ENCODE measurements around the gene ANGEL1. TPM values are rescaled to one million over a fixed set of nuclear protein-coding genes. Genes with fewer than 3 reads are reported as not detected.

Gene ANGEL1
- total and polyA plus RNA-seq, 2 donors (not counting 1 experiment from before 2014, with no cell fraction given): 13.1 to 27.3 TPM

GRCh38 chr14:76767681-76768656 is 44.7 kb downstream of the ANGEL1 start:
- peak overlapping the region; percentile 61 for H3K4me3 Mint-ChIP-seq

More at GRCh38 chr14:76767681-76768656, 44.7 kb downstream of the ANGEL1 start:
- H3K36me3 ChIP-seq (replicated peaks in 1 of 2; ENCODE audit: control extremely low read depth in 1 of 2, control insufficient read depth in 1 of 2, extremely low read depth in 1 of 2, insufficient read depth in 2 of 2, low read length in 1 of 2): no peaks in the 10 kb centered on the region
- H3K27ac Mint-ChIP-seq: no peak overlapping the region
- H3K9me3 ChIP-seq (ENCODE audit: control extremely low read depth in 1 of 3, control insufficient read depth in 2 of 3, insufficient read depth in 1 of 3, low read length in 2 of 3): no peaks in the 10 kb centered on the region
- H3K79me2 ChIP-seq (ENCODE audit: control insufficient read depth, insufficient read depth, low read length): no peaks in the 10 kb centered on the region
- ATAC-seq (ENCODE audit: low read depth) (peak; percentile 88), DNase-seq (peak; percentile 68)
- H3K9ac ChIP-seq (ENCODE audit: low read length): peak overlapping the region; percentile 34
- CTCF ChIA-PET: interaction anchor here (0.8 to 1.5 kb wide), 3 partner anchors 10 to 58 kb away, joined by 3 to 4 read pairs (median 3); no protein-coding TSS in a partner anchor
- intact Hi-C loops (cut with micrococcal nuclease): no loop called here
- H3K4me2 ChIP-seq (replicated peaks; ENCODE audit: low read depth, low read length, poor library complexity, severe bottlenecking): peak overlapping the region; percentile 71
- H4K20me1 ChIP-seq (ENCODE audit: control insufficient read depth, insufficient read depth, low read length, poor library complexity, severe bottlenecking): no peaks in the 10 kb centered on the region
- no peak for TF ChIP-seq EZH2 (IDR thresholded peaks at IDR 0.05; ENCODE audit: borderline replicate concordance, insufficient read depth, low read depth, low read length, poor library complexity, severe bottlenecking)
- TF ChIP-seq, protein P1, sequence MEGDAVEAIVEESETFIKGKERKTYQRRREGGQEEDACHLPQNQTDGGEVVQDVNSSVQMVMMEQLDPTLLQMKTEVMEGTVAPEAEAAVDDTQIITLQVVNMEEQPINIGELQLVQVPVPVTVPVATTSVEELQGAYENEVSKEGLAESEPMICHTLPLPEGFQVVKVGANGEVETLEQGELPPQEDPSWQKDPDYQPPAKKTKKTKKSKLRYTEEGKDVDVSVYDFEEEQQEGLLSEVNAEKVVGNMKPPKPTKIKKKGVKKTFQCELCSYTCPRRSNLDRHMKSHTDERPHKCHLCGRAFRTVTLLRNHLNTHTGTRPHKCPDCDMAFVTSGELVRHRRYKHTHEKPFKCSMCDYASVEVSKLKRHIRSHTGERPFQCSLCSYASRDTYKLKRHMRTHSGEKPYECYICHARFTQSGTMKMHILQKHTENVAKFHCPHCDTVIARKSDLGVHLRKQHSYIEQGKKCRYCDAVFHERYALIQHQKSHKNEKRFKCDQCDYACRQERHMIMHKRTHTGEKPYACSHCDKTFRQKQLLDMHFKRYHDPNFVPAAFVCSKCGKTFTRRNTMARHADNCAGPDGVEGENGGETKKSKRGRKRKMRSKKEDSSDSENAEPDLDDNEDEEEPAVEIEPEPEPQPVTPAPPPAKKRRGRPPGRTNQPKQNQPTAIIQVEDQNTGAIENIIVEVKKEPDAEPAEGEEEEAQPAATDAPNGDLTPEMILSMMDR (IDR thresholded peaks at IDR 0.05): no peak
- 13% methylated on average over 9 of the region's 15 CpGs for WGBS (ENCODE audit: insufficient coverage)
- H3K9me3 Mint-ChIP-seq (ENCODE audit: insufficient read depth): no peaks in the 10 kb centered on the region
- peaks cover 8% of the 10 kb centered on the region for H3K27me3 Mint-ChIP-seq
- H3K27me3 ChIP-seq (replicated peaks in 1 of 4; ENCODE audit: control extremely low read depth in 1 of 4, control insufficient read depth in 3 of 4, insufficient read depth in 4 of 4, low read length in 3 of 4): peaks cover 0 to 12% (median 6%) of the 10 kb centered on the region in 4 experiments
- H3K4me3 ChIP-seq (ENCODE audit: control extremely low read depth in 1 of 5, extremely low read depth in 1 of 5, insufficient read depth in 1 of 5, low read depth in 2 of 5, low read length in 4 of 5): peak overlapping the region in 2 of 5 experiments; percentile 2 to 12
- peak overlapping the region in 1 of 2 donors; percentile 83 for H3K27ac ChIP-seq (ENCODE audit: low read length in 2 of 2)
- POLR2A ChIA-PET: interaction anchor here (1.4 kb wide), 1 partner anchor 44 kb away, joined by 3 read pairs; the partner anchor contains the start of gene ANGEL1
- H3K4me1 ChIP-seq (ENCODE audit: control insufficient read depth in 2 of 2, insufficient read depth in 2 of 2, low read length in 2 of 2): peaks cover 16% of the 10 kb centered on the region in 2 donors
- peaks cover 14% of the 10 kb centered on the region for H3K4me1 Mint-ChIP-seq
- H2AFZ ChIP-seq (ENCODE audit: insufficient read depth, low read depth, low read length, poor library complexity, severe bottlenecking): peak overlapping the region; percentile 60

Measured in B cell (primary cell).